H9 (cell line): ENCODE measurements around the gene LMF2. TPM values are rescaled to one million over a fixed set of nuclear protein-coding genes. Genes with fewer than 3 reads are reported as not detected.

Experiments
- DNase-seq: peaks from one replicate; pipeline ENCODE4 v3.0.0-alpha.2; 2017
- H2AFZ ChIP-seq: one replicate; pipeline ENCODE4 v1.6.1; 2013; ENCODE audit warnings: mild to moderate bottlenecking, low read length, control low read depth, moderate library complexity
- H2AK5ac ChIP-seq: 2 replicates; pipeline ENCODE4 v1.6.1; 2013; ENCODE audit warnings: low read length, control low read depth, mixed read lengths; ENCODE audit not compliant: insufficient read length
- H2BK120ac ChIP-seq: one replicate; pipeline ENCODE4 v1.6.1; 2013; ENCODE audit warnings: low read depth, mild to moderate bottlenecking, low read length, control low read depth, inconsistent platforms; ENCODE audit not compliant: poor library complexity, severe bottlenecking
- H2BK12ac ChIP-seq: 2 replicates; pipeline ENCODE4 v1.6.1; 2013; ENCODE audit warnings: low read length, control low read depth, mixed read lengths, low read depth; ENCODE audit not compliant: insufficient read length
- H2BK15ac ChIP-seq: 2 replicates; pipeline ENCODE4 v1.6.1; 2013; ENCODE audit warnings: low read depth, low read length, control low read depth
- H2BK20ac ChIP-seq: one replicate; pipeline ENCODE4 v1.6.1; 2013; ENCODE audit warnings: low read depth, mild to moderate bottlenecking, low read length, control low read depth, inconsistent platforms; ENCODE audit not compliant: poor library complexity, severe bottlenecking
- H2BK5ac ChIP-seq: 2 replicates; pipeline ENCODE4 v1.6.1; 2013; ENCODE audit warnings: low read length, control low read depth, mixed read lengths; ENCODE audit not compliant: insufficient read length
- H3K14ac ChIP-seq: 2 replicates; pipeline ENCODE4 v1.6.1; 2013; ENCODE audit warnings: low read length, control low read depth; ENCODE audit not compliant: insufficient read depth
- H3K18ac ChIP-seq: 2 replicates; pipeline ENCODE4 v1.6.1; 2013; ENCODE audit warnings: low read depth, mild to moderate bottlenecking, mixed read lengths, low read length, control low read depth; ENCODE audit not compliant: insufficient read length
- H3K23ac ChIP-seq: 2 replicates; pipeline ENCODE4 v1.6.1; 2013; ENCODE audit warnings: low read length, control low read depth, mixed read lengths, low read depth; ENCODE audit not compliant: insufficient read length
- H3K23me2 ChIP-seq: 2 replicates; pipeline ENCODE4 v1.6.1; 2013; ENCODE audit warnings: low read depth, mild to moderate bottlenecking, mixed read lengths, low read length, control low read depth; ENCODE audit not compliant: insufficient read length, poor library complexity, severe bottlenecking
- H3K27ac ChIP-seq: 2 replicates; pipeline ENCODE4 v1.5.1; 2013; ENCODE audit warnings: low read length, control low read depth, mixed read lengths, low read depth; ENCODE audit not compliant: insufficient read length
- H3K27me3 ChIP-seq: 2 replicates; pipeline ENCODE4 v1.6.1; 2013; ENCODE audit warnings: low read length, control low read depth, inconsistent platforms; ENCODE audit not compliant: insufficient read depth
- H3K4ac ChIP-seq: 2 replicates; pipeline ENCODE4 v1.6.1; 2013; ENCODE audit warnings: low read depth, mild to moderate bottlenecking, control low read depth, inconsistent platforms, low read length, moderate library complexity
- H3K4me1 ChIP-seq: 2 replicates; pipeline ENCODE4 v1.6.1; 2013; ENCODE audit warnings: low read length, control low read depth, inconsistent platforms; ENCODE audit not compliant: insufficient read depth
- H3K4me2 ChIP-seq: 2 replicates; pipeline ENCODE4 v1.6.1; 2013; ENCODE audit warnings: low read length, control low read depth, mixed read lengths; ENCODE audit not compliant: insufficient read length, insufficient read depth
- H3K56ac ChIP-seq: 2 replicates; pipeline ENCODE4 v1.6.1; 2013; ENCODE audit warnings: low read depth, mild to moderate bottlenecking, mixed read lengths, low read length, control low read depth; ENCODE audit not compliant: insufficient read length
- H3K79me1 ChIP-seq: 2 replicates; pipeline ENCODE4 v1.6.1; 2013; ENCODE audit warnings: low read depth, mild to moderate bottlenecking, moderate library complexity, low read length, control low read depth, inconsistent platforms; ENCODE audit not compliant: insufficient read depth, poor library complexity, severe bottlenecking
- H3K79me2 ChIP-seq: 2 replicates; pipeline ENCODE4 v1.6.1; 2013; ENCODE audit warnings: low read length, control low read depth, inconsistent platforms; ENCODE audit not compliant: insufficient read depth
- H3K9ac ChIP-seq: 2 replicates; pipeline ENCODE4 v1.6.1; 2013; ENCODE audit warnings: low read length, control low read depth, mixed read lengths; ENCODE audit not compliant: insufficient read length; ENCODE audit errors: extremely low read depth
- H3K9me3 ChIP-seq: one replicate; pipeline ENCODE4 v1.6.1; 2013; ENCODE audit warnings: low read depth, low read length, inconsistent platforms; ENCODE audit not compliant: control insufficient read depth
- H3T11ph ChIP-seq: one replicate; pipeline ENCODE4 v1.6.1; 2013; ENCODE audit warnings: mild to moderate bottlenecking, low read length, control low read depth, inconsistent platforms
- H4K20me1 ChIP-seq: one replicate; pipeline ENCODE4 v1.6.1; 2013; ENCODE audit not compliant: control insufficient read depth, insufficient read length, insufficient read depth
- H4K5ac ChIP-seq: 2 replicates; pipeline ENCODE4 v1.6.1; 2013; ENCODE audit warnings: low read depth, mild to moderate bottlenecking, mixed read lengths, low read length, control low read depth; ENCODE audit not compliant: insufficient read length
- H4K8ac ChIP-seq: replicated peaks from 2 replicates; pipeline ENCODE4 v1.6.1; 2013; ENCODE audit warnings: low read length, control low read depth, mixed read lengths, low read depth; ENCODE audit not compliant: insufficient read length
- H4K91ac ChIP-seq: 2 replicates; pipeline ENCODE4 v1.6.1; 2013; ENCODE audit warnings: low read depth, mild to moderate bottlenecking, moderate library complexity, mixed read lengths, low read length, control low read depth; ENCODE audit not compliant: insufficient read length
- H3K27ac Mint-ChIP-seq, 3 experiments: 2 replicates in 2 of 3; 3 replicates in 1 of 3; pipeline ENCODE4 v1.8.0; 2020 to 2021; ENCODE audit warnings: mixed read lengths in 3 of 3, mild to moderate bottlenecking in 1 of 3, moderate library complexity in 1 of 3
- H3K27me3 Mint-ChIP-seq: 2 replicates; pipeline ENCODE4 v1.8.0; 2021; ENCODE audit warnings: low read depth, mild to moderate bottlenecking, moderate library complexity, mixed read lengths
- H3K36me3 Mint-ChIP-seq, 3 experiments: 2 replicates in 2 of 3; 3 replicates in 1 of 3; pipeline ENCODE4 v1.8.0; 2020 to 2021; ENCODE audit warnings: low read depth in 3 of 3, mixed read lengths in 3 of 3; ENCODE audit not compliant: insufficient read depth in 1 of 3
- H3K4me1 Mint-ChIP-seq, 2 experiments: 2 replicates each; pipeline ENCODE4 v1.8.0; 2020; ENCODE audit warnings: mixed read lengths in 2 of 2
- H3K4me3 Mint-ChIP-seq, 2 experiments: 2 replicates in 1 of 2; 3 replicates in 1 of 2; pipeline ENCODE4 v1.8.0; 2020 to 2021; ENCODE audit warnings: mild to moderate bottlenecking in 2 of 2, mixed read lengths in 2 of 2, moderate library complexity in 1 of 2
- H3K9me3 Mint-ChIP-seq, 2 experiments: 2 replicates in 1 of 2; 3 replicates in 1 of 2; pipeline ENCODE4 v1.8.0; 2020; ENCODE audit warnings: mild to moderate bottlenecking in 2 of 2, mixed read lengths in 2 of 2, moderate library complexity in 1 of 2
- WGBS: extraction: QIAGEN DNeasy Blood & Tissue Kit; methylation state at CpG from one replicate; pipeline ENCODE4 v1.1.7; 2013; ENCODE audit warnings: missing lambda C conversion rate, low lambda C conversion rate, mixed read lengths; ENCODE audit not compliant: insufficient read length; ENCODE audit errors: extremely low coverage; 5-methylcytosine and 5-hydroxymethylcytosine counted together
- total RNA-seq: library from RNA; stranded (reverse); gene quantifications from 2 replicates; pipeline ENCODE4 v1.2.1, GENCODE V29; 2021
- TF ChIP-seq, protein P1 (sequence below): fragments of 200-600 bp; sonication (generic); conservative IDR thresholded peaks from 3 replicates; pipeline ENCODE4 v1.8.0; 2021; ENCODE audit warnings: antibody characterized with exemption, mild to moderate bottlenecking

LMF2 gene
- total RNA-seq, 1 experiment from 2014 or later: 43.6 TPM

DNA sequence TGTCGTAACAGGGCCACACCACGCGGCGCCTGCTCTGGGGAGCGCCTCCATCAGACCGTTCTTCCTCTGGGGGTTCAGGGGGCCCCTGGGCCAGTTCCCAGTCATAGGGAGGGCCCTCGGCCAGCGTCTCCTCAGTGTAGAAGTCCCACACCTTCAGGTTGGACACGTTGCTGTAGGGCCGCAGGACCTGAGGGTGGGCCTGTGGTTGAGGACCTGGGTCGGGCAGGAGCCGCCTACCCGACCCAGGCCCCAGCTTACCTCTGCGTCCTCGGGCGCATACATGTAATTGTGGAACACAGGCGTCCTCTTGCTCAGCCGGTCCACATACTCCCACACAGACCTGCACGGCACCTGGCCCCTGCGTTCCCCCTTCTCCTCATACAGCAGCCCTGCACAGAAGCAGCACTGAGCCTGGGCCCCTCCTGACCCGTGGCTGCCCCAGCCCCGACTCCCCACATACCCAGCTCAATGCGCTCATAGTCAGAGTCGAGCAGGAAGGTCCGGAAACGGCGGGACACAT, 52.9 kb downstream of the LMF2 start:
- H2AFZ ChIP-seq: no peak overlapping the region
- no CpG with 5 or more reads among the region's 27 CpGs for WGBS
- Mint-ChIP-seq H3K27me3 (no peaks in the 10 kb centered on the region), H3K9me3 (no peaks in the 10 kb centered on the region; a peak in 1 of 5 replicates), H3K4me3 (no peak overlapping the region), H3K27ac (no peak overlapping the region; a peak in 1 of 7 replicates), H3K4me1 (no peaks in the 10 kb centered on the region), H3K36me3 (peaks cover 25 to 71% (median 70%) of the 10 kb centered on the region in 3 experiments; a peak in 6 of 7 replicates)
- H3K23me2 ChIP-seq: no peaks in the 10 kb centered on the region
- H2BK120ac ChIP-seq: no peak overlapping the region
- no peak overlapping the region for H3K27ac ChIP-seq
- no peak overlapping the region for H2BK12ac ChIP-seq
- H4K8ac ChIP-seq: no peak overlapping the region
- no peak for DNase-seq
- no peak overlapping the region for H2BK20ac ChIP-seq
- H4K5ac ChIP-seq: no peak overlapping the region
- H3K56ac ChIP-seq: no peak overlapping the region
- no peak overlapping the region for H3K9ac ChIP-seq
- H2BK5ac ChIP-seq: no peak overlapping the region
- no peak overlapping the region for H4K91ac ChIP-seq
- H3K79me1 ChIP-seq: no peaks in the 10 kb centered on the region
- H2AK5ac ChIP-seq: no peak overlapping the region
- H3K79me2 ChIP-seq: no peaks in the 10 kb centered on the region
- no peak overlapping the region for H3K23ac ChIP-seq
- H3K4ac ChIP-seq: no peak overlapping the region
- H4K20me1 ChIP-seq: peaks cover 5% of the 10 kb centered on the region
- H2BK15ac ChIP-seq: no peak overlapping the region
- H3K9me3 ChIP-seq: no peaks in the 10 kb centered on the region
- TF ChIP-seq, protein P1, sequence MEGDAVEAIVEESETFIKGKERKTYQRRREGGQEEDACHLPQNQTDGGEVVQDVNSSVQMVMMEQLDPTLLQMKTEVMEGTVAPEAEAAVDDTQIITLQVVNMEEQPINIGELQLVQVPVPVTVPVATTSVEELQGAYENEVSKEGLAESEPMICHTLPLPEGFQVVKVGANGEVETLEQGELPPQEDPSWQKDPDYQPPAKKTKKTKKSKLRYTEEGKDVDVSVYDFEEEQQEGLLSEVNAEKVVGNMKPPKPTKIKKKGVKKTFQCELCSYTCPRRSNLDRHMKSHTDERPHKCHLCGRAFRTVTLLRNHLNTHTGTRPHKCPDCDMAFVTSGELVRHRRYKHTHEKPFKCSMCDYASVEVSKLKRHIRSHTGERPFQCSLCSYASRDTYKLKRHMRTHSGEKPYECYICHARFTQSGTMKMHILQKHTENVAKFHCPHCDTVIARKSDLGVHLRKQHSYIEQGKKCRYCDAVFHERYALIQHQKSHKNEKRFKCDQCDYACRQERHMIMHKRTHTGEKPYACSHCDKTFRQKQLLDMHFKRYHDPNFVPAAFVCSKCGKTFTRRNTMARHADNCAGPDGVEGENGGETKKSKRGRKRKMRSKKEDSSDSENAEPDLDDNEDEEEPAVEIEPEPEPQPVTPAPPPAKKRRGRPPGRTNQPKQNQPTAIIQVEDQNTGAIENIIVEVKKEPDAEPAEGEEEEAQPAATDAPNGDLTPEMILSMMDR: no peak
- H3K4me1 ChIP-seq: no peaks in the 10 kb centered on the region
- no peak overlapping the region for H3K14ac ChIP-seq
- no peak overlapping the region for H3K4me2 ChIP-seq
- no peak overlapping the region for H3T11ph ChIP-seq
- no peaks in the 10 kb centered on the region for H3K27me3 ChIP-seq
- no peak overlapping the region for H3K18ac ChIP-seq

Other genes with a start within 250 kb of the LMF2 start
- 31.3 and 32.3 TPM in 2 replicates for gene MAPK12, start 246.0 kb downstream of the LMF2 start, total RNA-seq
- 1.5 and 2.1 TPM in 2 replicates for gene MAPK11, start 237.3 kb downstream of the LMF2 start, total RNA-seq
- 84.4 and 87.6 TPM in 2 replicates for gene PLXNB2, start 200.1 kb downstream of the LMF2 start, total RNA-seq
- gene DENND6B, start 180.7 kb downstream of the LMF2 start, total RNA-seq: 1.0 and 1.5 TPM in 2 replicates
- gene PPP6R2, start 164.4 kb downstream of the LMF2 start, total RNA-seq: 41.2 and 42.6 TPM in 2 replicates
- gene SBF1, start 32.7 kb downstream of the LMF2 start, total RNA-seq: 69.8 and 72.0 TPM in 2 replicates
- gene ADM2, start 26.2 kb downstream of the LMF2 start, total RNA-seq: 11.4 and 11.9 TPM in 2 replicates
- 1.4 and 1.5 TPM in 2 replicates for gene MIOX, start 20.8 kb downstream of the LMF2 start, total RNA-seq
- 76.2 and 78.1 TPM in 2 replicates for gene NCAPH2, start 522 bp upstream of the LMF2 start, total RNA-seq
- 3.3 and 3.4 TPM in 2 replicates for gene SCO2, start 17.9 kb upstream of the LMF2 start, total RNA-seq
- 0.61 and 1.0 TPM in 2 replicates for gene TYMP, start 22.3 kb upstream of the LMF2 start, total RNA-seq
- not detected in 2 replicates for gene KLHDC7B, start 38.2 kb upstream of the LMF2 start, total RNA-seq
- gene SYCE3, start 55.2 kb upstream of the LMF2 start, total RNA-seq: 0.85 and 0.97 TPM in 2 replicates
- 65.7 and 68.3 TPM in 2 replicates for gene CPT1B, start 70.7 kb upstream of the LMF2 start, total RNA-seq
- 64.1 and 64.9 TPM in 2 replicates for gene CHKB, start 75.1 kb upstream of the LMF2 start, total RNA-seq
- gene MAPK8IP2, start 93.1 kb upstream of the LMF2 start, total RNA-seq: 5.7 and 5.9 TPM in 2 replicates
- 10.3 and 11.0 TPM in 2 replicates for gene ARSA, start 120.5 kb upstream of the LMF2 start, total RNA-seq
- 8.4 and 8.7 TPM in 2 replicates for gene SHANK3, start 165.1 kb upstream of the LMF2 start, total RNA-seq
- gene ACR, start 230.5 kb upstream of the LMF2 start, total RNA-seq: 0.35 TPM in 1 of 2 replicates, not detected in the other